OCI-LY1 (cell line): ENCODE data around the gene FBXW11.

ENCODE experiments used
- EZH2 ChIP-seq: fragments of 200-600 bp; sonication (generic), shearing (Covaris generic); IDR thresholded peaks from 2 replicates; pipeline ENCODE4 v1.8.0; 2017; ENCODE audit warnings: borderline replicate concordance, mixed run types, mild to moderate bottlenecking, antibody characterized with exemption, low read length, moderate library complexity, mixed read lengths
- TF ChIP-seq, protein P1 (sequence below): fragments of 200-600 bp; sonication (generic), shearing (Covaris generic); IDR thresholded peaks from 2 replicates; pipeline ENCODE4 v1.5.1; 2017; ENCODE audit warnings: mild to moderate bottlenecking, antibody characterized with exemption, low read length, moderate library complexity, mixed read lengths

DNA sequence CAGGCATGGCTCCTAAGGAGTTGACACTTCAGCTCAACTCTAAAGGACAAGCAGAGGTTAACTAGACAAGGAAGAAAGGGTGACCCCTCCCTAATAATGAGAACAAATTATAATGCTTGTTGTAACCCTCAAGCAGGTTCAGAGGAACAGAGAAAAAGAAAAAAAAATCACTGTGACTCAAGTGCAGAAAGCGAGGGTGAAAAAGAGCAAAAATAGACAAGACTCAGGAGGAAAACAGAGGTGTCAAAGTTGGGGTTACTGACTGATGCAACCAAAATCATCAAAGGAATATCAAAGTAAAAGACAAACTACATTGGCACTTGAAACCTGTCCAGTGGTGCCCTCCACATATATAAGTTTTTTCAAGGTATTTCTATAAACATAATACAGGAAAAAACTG lies 28.4 kb downstream of the FBXW11 start:
- TF ChIP-seq, protein P1, sequence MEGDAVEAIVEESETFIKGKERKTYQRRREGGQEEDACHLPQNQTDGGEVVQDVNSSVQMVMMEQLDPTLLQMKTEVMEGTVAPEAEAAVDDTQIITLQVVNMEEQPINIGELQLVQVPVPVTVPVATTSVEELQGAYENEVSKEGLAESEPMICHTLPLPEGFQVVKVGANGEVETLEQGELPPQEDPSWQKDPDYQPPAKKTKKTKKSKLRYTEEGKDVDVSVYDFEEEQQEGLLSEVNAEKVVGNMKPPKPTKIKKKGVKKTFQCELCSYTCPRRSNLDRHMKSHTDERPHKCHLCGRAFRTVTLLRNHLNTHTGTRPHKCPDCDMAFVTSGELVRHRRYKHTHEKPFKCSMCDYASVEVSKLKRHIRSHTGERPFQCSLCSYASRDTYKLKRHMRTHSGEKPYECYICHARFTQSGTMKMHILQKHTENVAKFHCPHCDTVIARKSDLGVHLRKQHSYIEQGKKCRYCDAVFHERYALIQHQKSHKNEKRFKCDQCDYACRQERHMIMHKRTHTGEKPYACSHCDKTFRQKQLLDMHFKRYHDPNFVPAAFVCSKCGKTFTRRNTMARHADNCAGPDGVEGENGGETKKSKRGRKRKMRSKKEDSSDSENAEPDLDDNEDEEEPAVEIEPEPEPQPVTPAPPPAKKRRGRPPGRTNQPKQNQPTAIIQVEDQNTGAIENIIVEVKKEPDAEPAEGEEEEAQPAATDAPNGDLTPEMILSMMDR, result no peak
- TF ChIP-seq EZH2, result no peak
